ENCODE data around the gene RBM18. TPM values are rescaled to one million over a fixed set of nuclear protein-coding genes. Genes with fewer than 3 reads are reported as not detected.

RBM18 gene
- total RNA-seq, 1 experiment from 2014 or later, result 32.5 TPM

GRCh38 chr9:122232796-122233306 lies 31.8 kb downstream of the RBM18 start:
- ChIA-PET POLR2A (no interaction called here), CTCF (interaction anchor here (0.7 kb wide), 1 partner anchor 133 kb away, joined by 4 read pairs; no protein-coding TSS in a partner anchor)
- no TSS peak for BruUV-seq (replicated peaks)

GRCh38 chr9:122229485-122229837 lies 35.2 kb downstream of the RBM18 start:
- CTCF ChIA-PET, result no interaction called here
- POLR2A ChIA-PET, result no interaction called here
- TF ChIP-seq JUND (IDR thresholded peaks at IDR 0.05) (no peak), SRF (IDR thresholded peaks at IDR 0.05; ENCODE audit: low read depth) (no peak), EGR1 (IDR thresholded peaks at IDR 0.05; ENCODE audit: low read depth) (no peak), SP1 (IDR thresholded peaks at IDR 0.05; ENCODE audit: low read depth) (no peak), EZH2 (IDR thresholded peaks at IDR 0.05) (no peak), POLR2A (IDR thresholded peaks at IDR 0.05; ENCODE audit: borderline replicate concordance, extremely low read depth, insufficient read depth, insufficient read length) (no peak), ELF1 (IDR thresholded peaks at IDR 0.05; ENCODE audit: borderline replicate concordance, low read depth) (no peak), CBX3 (IDR thresholded peaks at IDR 0.05; ENCODE audit: low read depth) (no peak), ZFX (IDR thresholded peaks at IDR 0.05) (no peak), REST (IDR thresholded peaks at IDR 0.05; ENCODE audit: low read depth) (no peak), POLR2AphosphoS5 (IDR thresholded peaks at IDR 0.05; ENCODE audit: low read depth, low read length) (no peak), CTCF (IDR thresholded peaks at IDR 0.05 in 2 of 3, conservative IDR thresholded peaks at IDR 0.05 in 1 of 3; ENCODE audit: borderline replicate concordance in 1 of 3, insufficient read depth in 1 of 3, low read depth in 2 of 3, low read length in 2 of 3) (no peak), EZH2phosphoT487 (IDR thresholded peaks at IDR 0.05; ENCODE audit: borderline replicate concordance) (no peak)
- H3K79me2 ChIP-seq (ENCODE audit: insufficient read depth, low read length), result no peaks in the 10 kb centered on the region
- no peak overlapping the region for H3K4me3 ChIP-seq (replicated peaks in 1 of 2; ENCODE audit: low read depth in 1 of 2, low read length in 2 of 2)
- H3K9me2 ChIP-seq (ENCODE audit: insufficient read depth), result no peaks in the 10 kb centered on the region
- H3K36me3 ChIP-seq (ENCODE audit: control insufficient read depth in 1 of 2, insufficient read depth in 2 of 2, low read length in 2 of 2), result no peaks in the 10 kb centered on the region
- H4K20me1 ChIP-seq (ENCODE audit: insufficient read depth), result no peaks in the 10 kb centered on the region
- no TSS peak for BruUV-seq (replicated peaks)
- H3K9ac ChIP-seq (ENCODE audit: low read length), result no peak overlapping the region
- peaks cover 0 to 6% of the 10 kb centered on the region in 2 experiments; a peak in 1 of 4 replicates for H3K4me1 ChIP-seq (ENCODE audit: control insufficient read depth in 1 of 2, insufficient read depth in 2 of 2, low read length in 2 of 2)
- H3K27me3 ChIP-seq (ENCODE audit: insufficient read depth, low read length), result peaks cover 13% of the 10 kb centered on the region; the same call in 1 of the 2 replicates
- intact Hi-C loops (cut with micrococcal nuclease), result no loop called here
- DNase-seq (ENCODE audit: low read depth, low spot score) (no peak), ATAC-seq (no peak)
- peak overlapping the region; percentile 75 for H3K4me2 ChIP-seq (ENCODE audit: low read length)
- no peaks in the 10 kb centered on the region for H3K9me3 ChIP-seq (ENCODE audit: control insufficient read depth in 1 of 2, insufficient read depth in 1 of 2, low read depth in 1 of 2, low read length in 2 of 2)
- H2AFZ ChIP-seq (ENCODE audit: low read depth, low read length, poor library complexity, severe bottlenecking), result peak overlapping the region; percentile 84
- RAD21 ChIA-PET (ENCODE audit: low non-redundant PET in 1 of 2, low total read pairs in 2 of 2, uncharacterized antibody in 2 of 2, unreplicated experiment in 2 of 2), result no interaction called here
- no peak overlapping the region for H3K27ac ChIP-seq (ENCODE audit: low read depth, low read length)

More at GRCh38 chr9:122232796-122233306, 31.8 kb downstream of the RBM18 start:
- peaks cover 0 to 6% of the 10 kb centered on the region in 2 experiments; a peak in 1 of 4 replicates for H3K4me1 ChIP-seq (ENCODE audit: control insufficient read depth in 1 of 2, insufficient read depth in 2 of 2, low read length in 2 of 2)
- ATAC-seq, result no peak
- H3K9me2 ChIP-seq (ENCODE audit: insufficient read depth), result no peaks in the 10 kb centered on the region
- TF ChIP-seq POLR2A (IDR thresholded peaks at IDR 0.05; ENCODE audit: borderline replicate concordance, extremely low read depth, insufficient read depth, insufficient read length) (no peak), YY1 (IDR thresholded peaks at IDR 0.05; ENCODE audit: extremely low read depth, insufficient replicate concordance, low read depth, low read length) (no peak), ATF3 (IDR thresholded peaks at IDR 0.05) (no peak), SIN3A (IDR thresholded peaks at IDR 0.05; ENCODE audit: low read depth) (no peak)
- no peak overlapping the region for H2AFZ ChIP-seq (ENCODE audit: low read depth, low read length, poor library complexity, severe bottlenecking)
- no peak overlapping the region for H3K9ac ChIP-seq (ENCODE audit: low read length)
- no peaks in the 10 kb centered on the region for H4K20me1 ChIP-seq (ENCODE audit: insufficient read depth)
- RAD21 ChIA-PET (ENCODE audit: low non-redundant PET in 1 of 2, low total read pairs in 2 of 2, uncharacterized antibody in 2 of 2, unreplicated experiment in 2 of 2), result no interaction called here
- H3K79me2 ChIP-seq (ENCODE audit: insufficient read depth, low read length), result no peaks in the 10 kb centered on the region
- no peak for DNase-seq (ENCODE audit: low read depth, low spot score)
- no peak overlapping the region for H3K4me2 ChIP-seq (ENCODE audit: low read length)
- intact Hi-C loops (cut with micrococcal nuclease), result no loop called here
- H3K9me3 ChIP-seq (ENCODE audit: control insufficient read depth in 1 of 2, insufficient read depth in 1 of 2, low read depth in 1 of 2, low read length in 2 of 2), result no peaks in the 10 kb centered on the region
- no peak overlapping the region for H3K4me3 ChIP-seq (replicated peaks in 1 of 2; ENCODE audit: low read depth in 1 of 2, low read length in 2 of 2)
- H3K27me3 ChIP-seq (ENCODE audit: insufficient read depth, low read length), result peaks cover 13% of the 10 kb centered on the region; the same call in 1 of the 2 replicates
- H3K27ac ChIP-seq (ENCODE audit: low read depth, low read length), result no peak overlapping the region
- no peaks in the 10 kb centered on the region for H3K36me3 ChIP-seq (ENCODE audit: control insufficient read depth in 1 of 2, insufficient read depth in 2 of 2, low read length in 2 of 2)

All from HCT116 (cell line).